NCI-H1694 (cell line): ENCODE data around the gene CDCA7L.
A peak's percentile ranks its signal among the peaks of the same experiment; 100 is the strongest.

Source experiments
- DNase-seq: peaks from one replicate; lab custom pipeline; 2025; lab: John Stamatoyannopoulos, UW

CDCA7L gene

GRCh38 chr7:21945454-21946221, at the start of gene CDCA7L:
Gene CDCA7L (minus strand): TSS chr7:21945899. CDS start chr7:21945804, 95 bp downstream.
- peak; percentile 24 for DNase-seq

GRCh38 chr7:21986096-21986495, 40.4 kb upstream of the CDCA7L start:
- DNase-seq = no peak

GRCh38 chr7:21984042-21984441, 38.3 kb upstream of the CDCA7L start:
- no peak for DNase-seq

GRCh38 chr7:21983056-21983455, 37.4 kb upstream of the CDCA7L start:
- DNase-seq = no peak

GRCh38 chr7:21981524-21981923, 35.8 kb upstream of the CDCA7L start:
- DNase-seq = no peak

- no peak for DNase-seq
Observed at GRCh38 chr7:21980926-21981500, 35.3 kb upstream of the CDCA7L start.

- no peak for DNase-seq
Observed at GRCh38 chr7:21972397-21972784, 26.7 kb upstream of the CDCA7L start.

- DNase-seq = no peak
Observed at GRCh38 chr7:21971780-21972396, 26.2 kb upstream of the CDCA7L start.

GRCh38 chr7:21969822-21970221, 24.1 kb upstream of the CDCA7L start:
- no peak for DNase-seq

GRCh38 chr7:21967598-21968003, 21.9 kb upstream of the CDCA7L start:
- no peak for DNase-seq

GRCh38 chr7:21966271-21966670, 20.6 kb upstream of the CDCA7L start:
- no peak for DNase-seq

- DNase-seq = no peak
Observed at GRCh38 chr7:21965291-21965690, 19.6 kb upstream of the CDCA7L start.

- no peak for DNase-seq
Observed at GRCh38 chr7:21962677-21963076, 17.0 kb upstream of the CDCA7L start.

GRCh38 chr7:21960922-21961321, 15.2 kb upstream of the CDCA7L start:
- no peak for DNase-seq

GRCh38 chr7:21959387-21959776, 13.7 kb upstream of the CDCA7L start:
- no peak for DNase-seq

GRCh38 chr7:21953781-21954180, 8.1 kb upstream of the CDCA7L start:
- DNase-seq = no peak

GRCh38 chr7:21948887-21949540, 3.3 kb upstream of the CDCA7L start:
- DNase-seq = no peak

GRCh38 chr7:21948364-21948763, 2.7 kb upstream of the CDCA7L start:
- DNase-seq = no peak

GRCh38 chr7:21947946-21948345, 2.2 kb upstream of the CDCA7L start:
- no peak for DNase-seq

- no peak for DNase-seq
Observed at GRCh38 chr7:21947056-21947455, 1.4 kb upstream of the CDCA7L start.

- DNase-seq = no peak
Observed at GRCh38 chr7:21946222-21946709, 567 bp upstream of the CDCA7L start.

- no peak for DNase-seq
Observed at GRCh38 chr7:21944616-21945453, 864 bp downstream of the CDCA7L start.
